ENCODE measurements around the gene C2orf69. TPM values are rescaled to one million over a fixed set of nuclear protein-coding genes. Genes with fewer than 3 reads are reported as not detected.
A peak's percentile ranks its signal among the peaks of the same experiment; 100 is the strongest.

Gene C2orf69
- total and polyA plus RNA-seq, 7 experiments from 2014 or later: 10.1 to 15.4 (median 11.2) TPM

DNA sequence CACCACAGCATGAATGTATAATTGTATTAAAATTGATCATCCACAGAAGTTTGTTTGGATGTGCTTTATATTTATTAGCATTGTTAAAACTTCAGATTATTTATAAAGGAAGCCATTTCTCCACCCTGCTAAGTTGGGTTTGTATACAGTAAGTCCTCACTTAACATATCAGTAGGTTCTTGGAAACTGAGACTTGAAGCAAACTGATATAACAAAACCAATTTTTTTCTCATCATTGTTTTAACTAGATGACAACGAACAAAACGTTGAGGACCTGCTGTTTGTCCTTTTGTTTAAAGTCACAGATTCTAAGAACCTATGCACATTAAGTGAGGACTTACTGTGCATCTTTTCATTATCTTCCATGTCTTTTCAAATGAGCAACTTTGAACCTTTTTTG is 17.1 kb downstream of the C2orf69 start:
- Histone ChIP-seq H3K27ac (ENCODE audit: low read depth, low read length) (no peak overlapping the region), H3K4me3 (ENCODE audit: low read length) (no peak overlapping the region), H3K4me1 (ENCODE audit: control insufficient read depth in 2 of 2, insufficient read depth in 2 of 2, low read length in 2 of 2) (no peaks in the 10 kb centered on the region), H3K27me3 (ENCODE audit: control insufficient read depth in 2 of 2, insufficient read depth in 2 of 2, low read length in 2 of 2) (no peaks in the 10 kb centered on the region), H3K9me3 (ENCODE audit: control insufficient read depth in 2 of 3, low read length in 3 of 3) (no peaks in the 10 kb centered on the region), H3K36me3 (ENCODE audit: control insufficient read depth in 2 of 3, insufficient read depth in 3 of 3, low read length in 3 of 3) (peaks cover 4 to 27% (median 15%) of the 10 kb centered on the region in 3 experiments)
- peak overlapping the region in 2 of 9 donors; percentile 52 to 63 for H3K27ac Mint-ChIP-seq
- H3K36me3 Mint-ChIP-seq: peaks cover 0 to 12% (median 5%) of the 10 kb centered on the region in 5 donors
- ChIA-PET CTCF (no interaction called here), POLR2A (no interaction called here)
- H3K4me3 Mint-ChIP-seq: no peak overlapping the region
- intact Hi-C loops (cut with micrococcal nuclease): no loop called here
- H3K4me1 Mint-ChIP-seq: peaks cover 0 to 25% (median 5%) of the 10 kb centered on the region in 7 donors
- H3K9me3 Mint-ChIP-seq: no peaks in the 10 kb centered on the region
- H3K27me3 Mint-ChIP-seq: no peaks in the 10 kb centered on the region
- no peak for ATAC-seq
- DNase-seq: no peak

DNA sequence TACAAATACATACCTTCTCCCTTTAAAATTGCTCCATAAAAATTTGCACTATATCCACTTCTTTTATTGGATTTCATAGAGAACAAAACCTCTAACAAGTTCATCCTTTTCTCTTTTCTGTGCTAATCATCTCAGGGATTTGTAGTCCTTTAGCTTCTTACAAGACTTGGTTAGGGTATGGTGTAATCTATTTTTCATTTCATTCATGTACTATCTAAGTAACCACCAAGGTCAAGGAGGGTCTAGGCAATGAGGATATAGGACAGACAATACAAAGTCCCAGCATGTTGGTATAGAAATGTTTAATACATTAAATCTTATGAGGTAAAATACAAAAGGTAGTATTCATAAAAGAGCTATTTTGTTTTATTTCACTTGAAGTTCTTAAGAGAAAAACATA is 17.5 kb downstream of the C2orf69 start:
- Mint-ChIP-seq H3K9me3 (no peaks in the 10 kb centered on the region), H3K4me1 (peaks cover 0 to 25% (median 5%) of the 10 kb centered on the region in 7 donors), H3K27me3 (no peaks in the 10 kb centered on the region), H3K36me3 (peaks cover 0 to 12% (median 5%) of the 10 kb centered on the region in 5 donors), H3K27ac (peak overlapping the region in 5 of 9 donors; percentile 3 to 63 (median 52)), H3K4me3 (no peak overlapping the region)
- ATAC-seq: no peak
- no peaks in the 10 kb centered on the region for H3K9me3 ChIP-seq (ENCODE audit: control insufficient read depth in 2 of 3, low read length in 3 of 3)
- ChIA-PET CTCF (no interaction called here), POLR2A (no interaction called here)
- H3K4me1 ChIP-seq (ENCODE audit: control insufficient read depth in 2 of 2, insufficient read depth in 2 of 2, low read length in 2 of 2): no peaks in the 10 kb centered on the region
- no peaks in the 10 kb centered on the region for H3K27me3 ChIP-seq (ENCODE audit: control insufficient read depth in 2 of 2, insufficient read depth in 2 of 2, low read length in 2 of 2)
- no peak overlapping the region for H3K4me3 ChIP-seq (ENCODE audit: low read length)
- no peak overlapping the region for H3K27ac ChIP-seq (ENCODE audit: low read depth, low read length)
- intact Hi-C loops (cut with micrococcal nuclease): no loop called here
- H3K36me3 ChIP-seq (ENCODE audit: control insufficient read depth in 2 of 3, insufficient read depth in 3 of 3, low read length in 3 of 3): peaks cover 5 to 27% (median 16%) of the 10 kb centered on the region in 3 experiments
- DNase-seq: no peak

DNA sequence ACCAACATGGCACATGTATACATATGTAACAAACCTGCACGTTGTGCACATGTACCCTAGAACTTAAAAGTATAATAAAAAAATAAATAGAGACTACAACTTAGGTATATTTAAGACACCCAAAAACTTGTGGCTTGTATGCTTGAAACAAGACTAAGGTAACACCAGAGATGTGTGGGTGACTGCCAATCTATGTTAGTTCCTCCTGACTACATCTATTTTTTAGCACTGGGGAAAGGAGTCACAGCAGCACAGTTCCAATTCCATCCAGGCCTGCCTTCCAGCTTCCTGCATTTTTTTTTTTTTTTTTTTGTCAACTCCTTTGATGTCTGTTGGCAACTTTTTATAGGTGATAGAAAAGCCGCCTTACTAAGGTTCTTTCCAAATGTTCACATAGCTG is 18.2 kb downstream of the C2orf69 start:
- Histone ChIP-seq H3K9me3 (ENCODE audit: control insufficient read depth in 2 of 3, low read length in 3 of 3) (no peaks in the 10 kb centered on the region), H3K36me3 (ENCODE audit: control insufficient read depth in 2 of 3, insufficient read depth in 3 of 3, low read length in 3 of 3) (peaks cover 5 to 27% (median 16%) of the 10 kb centered on the region in 3 experiments), H3K27me3 (ENCODE audit: control insufficient read depth in 2 of 2, insufficient read depth in 2 of 2, low read length in 2 of 2) (no peaks in the 10 kb centered on the region), H3K4me1 (ENCODE audit: control insufficient read depth in 2 of 2, insufficient read depth in 2 of 2, low read length in 2 of 2) (no peaks in the 10 kb centered on the region), H3K4me3 (ENCODE audit: low read length) (no peak overlapping the region), H3K27ac (ENCODE audit: low read depth, low read length) (no peak overlapping the region)
- ATAC-seq (no peak), DNase-seq (no peak)
- POLR2A ChIA-PET: interaction anchor here (0.6 kb wide), 1 partner anchor 449 kb away, joined by 3 read pairs; no protein-coding TSS in a partner anchor
- Mint-ChIP-seq H3K4me3 (no peak overlapping the region), H3K9me3 (no peaks in the 10 kb centered on the region), H3K27ac (peak overlapping the region in 3 of 9 donors; percentile 19 to 56 (median 52)), H3K4me1 (peaks cover 0 to 25% (median 5%) of the 10 kb centered on the region in 7 donors), H3K27me3 (no peaks in the 10 kb centered on the region), H3K36me3 (peaks cover 0 to 12% (median 5%) of the 10 kb centered on the region in 5 donors)
- intact Hi-C loops (cut with micrococcal nuclease): no loop called here
- CTCF ChIA-PET: no interaction called here

GRCh38 chr2:199932312-199932855 is 21.3 kb downstream of the C2orf69 start:
- ChIA-PET POLR2A (no interaction called here), CTCF (no interaction called here)
- H3K27me3 Mint-ChIP-seq: no peaks in the 10 kb centered on the region
- no peaks in the 10 kb centered on the region for H3K4me1 ChIP-seq (ENCODE audit: control insufficient read depth in 2 of 2, insufficient read depth in 2 of 2, low read length in 2 of 2)
- H3K9me3 ChIP-seq (ENCODE audit: control insufficient read depth in 2 of 3, low read length in 3 of 3): no peaks in the 10 kb centered on the region
- H3K27me3 ChIP-seq (ENCODE audit: control insufficient read depth in 2 of 2, insufficient read depth in 2 of 2, low read length in 2 of 2): no peaks in the 10 kb centered on the region
- peaks cover 0 to 15% (median 5%) of the 10 kb centered on the region in 7 donors for H3K4me1 Mint-ChIP-seq
- peaks cover 0 to 13% (median 6%) of the 10 kb centered on the region in 5 donors for H3K36me3 Mint-ChIP-seq
- H3K27ac ChIP-seq (ENCODE audit: low read depth, low read length): no peak overlapping the region
- H3K4me3 ChIP-seq (ENCODE audit: low read length): no peak overlapping the region
- H3K36me3 ChIP-seq (ENCODE audit: control insufficient read depth in 2 of 3, insufficient read depth in 3 of 3, low read length in 3 of 3): peaks cover 5 to 25% (median 16%) of the 10 kb centered on the region in 3 experiments
- intact Hi-C loops (cut with micrococcal nuclease): loop anchor here in 1 of 2 donors (10.0 kb wide), 1 partner anchor 1618 kb away; no protein-coding TSS in a partner anchor
- DNase-seq (no peak), ATAC-seq (no peak)
- peak overlapping the region in 3 of 9 donors; percentile 0 to 70 (median 33) for H3K27ac Mint-ChIP-seq
- H3K9me3 Mint-ChIP-seq: peaks cover 0 to 2% (median 0%) of the 10 kb centered on the region in 11 donors
- no peak overlapping the region for H3K4me3 Mint-ChIP-seq

GRCh38 chr2:199933466-199933865 is 22.4 kb downstream of the C2orf69 start:
- Histone ChIP-seq H3K9me3 (ENCODE audit: control insufficient read depth in 2 of 3, low read length in 3 of 3) (no peaks in the 10 kb centered on the region), H3K4me3 (ENCODE audit: low read length) (no peak overlapping the region), H3K27ac (ENCODE audit: low read depth, low read length) (no peak overlapping the region), H3K27me3 (ENCODE audit: control insufficient read depth in 2 of 2, insufficient read depth in 2 of 2, low read length in 2 of 2) (no peaks in the 10 kb centered on the region), H3K4me1 (ENCODE audit: control insufficient read depth in 2 of 2, insufficient read depth in 2 of 2, low read length in 2 of 2) (no peaks in the 10 kb centered on the region), H3K36me3 (ENCODE audit: control insufficient read depth in 2 of 3, insufficient read depth in 3 of 3, low read length in 3 of 3) (peaks cover 8 to 36% (median 16%) of the 10 kb centered on the region in 3 experiments)
- ChIA-PET POLR2A (no interaction called here), CTCF (no interaction called here)
- intact Hi-C loops (cut with micrococcal nuclease): loop anchor here in 1 of 2 donors (10.0 kb wide), 1 partner anchor 1619 kb away; no protein-coding TSS in a partner anchor
- ATAC-seq (no peak), DNase-seq (no peak)
- H3K9me3 Mint-ChIP-seq: peaks cover 0 to 2% (median 0%) of the 10 kb centered on the region in 11 donors
- no peak overlapping the region for H3K4me3 Mint-ChIP-seq
- peaks cover 0 to 8% (median 4%) of the 10 kb centered on the region in 7 donors for H3K4me1 Mint-ChIP-seq
- no peaks in the 10 kb centered on the region for H3K27me3 Mint-ChIP-seq
- peaks cover 0 to 16% (median 7%) of the 10 kb centered on the region in 5 donors for H3K36me3 Mint-ChIP-seq
- no peak overlapping the region for H3K27ac Mint-ChIP-seq

DNA sequence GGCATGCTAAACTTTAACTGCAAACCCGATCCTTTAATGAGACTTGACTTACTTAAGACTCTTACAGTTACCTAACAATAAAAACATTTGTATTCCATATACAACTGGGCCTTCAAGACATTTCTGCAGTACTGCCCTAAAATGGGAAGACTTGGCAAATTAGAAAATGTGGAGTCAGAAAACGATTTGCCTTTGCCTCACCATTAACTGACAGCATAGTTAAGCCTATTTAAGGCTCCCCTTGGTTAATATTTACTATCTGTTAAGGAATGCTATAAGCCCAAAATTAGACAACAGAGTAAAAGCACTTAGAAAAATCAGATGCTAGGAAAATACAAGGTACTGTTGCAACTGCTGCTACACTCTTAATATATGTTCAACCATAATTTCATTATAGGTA is 25.5 kb downstream of the C2orf69 start:
- Mint-ChIP-seq H3K36me3 (peaks cover 0 to 21% (median 6%) of the 10 kb centered on the region in 5 donors), H3K9me3 (peaks cover 0 to 2% (median 0%) of the 10 kb centered on the region in 11 donors), H3K4me1 (peaks cover 0 to 10% (median 0%) of the 10 kb centered on the region in 7 donors), H3K4me3 (no peak overlapping the region), H3K27me3 (no peaks in the 10 kb centered on the region), H3K27ac (peak overlapping the region in 2 of 9 donors; percentile 25 to 47)
- H3K9me3 ChIP-seq (ENCODE audit: control insufficient read depth in 2 of 3, low read length in 3 of 3): no peaks in the 10 kb centered on the region
- no peak for DNase-seq
- H3K27me3 ChIP-seq (ENCODE audit: control insufficient read depth in 2 of 2, insufficient read depth in 2 of 2, low read length in 2 of 2): no peaks in the 10 kb centered on the region
- no peak overlapping the region for H3K27ac ChIP-seq (ENCODE audit: low read depth, low read length)
- H3K4me3 ChIP-seq (ENCODE audit: low read length): no peak overlapping the region
- ChIA-PET POLR2A (no interaction called here), CTCF (no interaction called here)
- no peaks in the 10 kb centered on the region for H3K4me1 ChIP-seq (ENCODE audit: control insufficient read depth in 2 of 2, insufficient read depth in 2 of 2, low read length in 2 of 2)
- intact Hi-C loops (cut with micrococcal nuclease): loop anchor here in 1 of 2 donors (10.0 kb wide), 1 partner anchor 1622 kb away; no protein-coding TSS in a partner anchor
- no peak for ATAC-seq
- peaks cover 8 to 40% (median 13%) of the 10 kb centered on the region in 3 experiments for H3K36me3 ChIP-seq (ENCODE audit: control insufficient read depth in 2 of 3, insufficient read depth in 3 of 3, low read length in 3 of 3)

Measured in naive thymus-derived CD4-positive, alpha-beta T cell (primary cell).